CD14-positive monocyte (primary cell): ENCODE data around the gene LAMA3. TPM values are rescaled to one million over a fixed set of nuclear protein-coding genes. Genes with fewer than 3 reads are reported as not detected.

Experiments used
- DNase-seq, 3 donors: peaks; one replicate each; pipeline ENCODE4 v3.0.0-alpha.2; 2011 to 2022
- H2AFZ ChIP-seq: 2 replicates; pipeline ENCODE4 v1.6.0; 2012; ENCODE audit warnings: mild to moderate bottlenecking, low read depth, low read length, inconsistent platforms; ENCODE audit not compliant: insufficient read depth, poor library complexity, severe bottlenecking
- H3K27ac ChIP-seq, 2 donors: 1 replicate in 1 of 2; 2 replicates in 1 of 2; pipeline ENCODE4 v1.5.1; 2012 to 2013; ENCODE audit warnings: low read length in 2 of 2, control low read depth in 1 of 2, inconsistent platforms in 1 of 2, low read depth in 1 of 2, mild to moderate bottlenecking in 1 of 2
- H3K27me3 ChIP-seq, 2 donors: one replicate each; pipeline versions ENCODE4 v1.6.0 to v1.6.1; 2011 to 2013; ENCODE audit warnings: low read length in 2 of 2; ENCODE audit not compliant: control insufficient read depth in 2 of 2, insufficient read depth in 2 of 2
- H3K36me3 ChIP-seq, 2 donors: replicated peaks in 1 of 2; 1 replicate in 1 of 2; 2 replicates in 1 of 2; pipeline versions ENCODE4 v1.5.1 to v1.6.1; 2012 to 2013; ENCODE audit warnings: low read length in 2 of 2, control low read depth in 1 of 2, inconsistent platforms in 1 of 2, mild to moderate bottlenecking in 1 of 2; ENCODE audit not compliant: insufficient read depth in 2 of 2, control insufficient read depth in 1 of 2
- H3K4me1 ChIP-seq, 2 donors: 1 replicate in 1 of 2; 2 replicates in 1 of 2; pipeline versions ENCODE4 v1.5.1 to v1.6.1; 2012 to 2013; ENCODE audit warnings: low read length in 2 of 2, control low read depth in 1 of 2, inconsistent platforms in 1 of 2, mild to moderate bottlenecking in 1 of 2, moderate library complexity in 1 of 2; ENCODE audit not compliant: insufficient read depth in 2 of 2, control insufficient read depth in 1 of 2
- H3K4me2 ChIP-seq: replicated peaks from 2 replicates; pipeline ENCODE3; 2012; ENCODE audit warnings: low read length, moderate library complexity, mild to moderate bottlenecking; ENCODE audit not compliant: poor library complexity, severe bottlenecking; ENCODE audit errors: extremely low read depth
- H3K4me3 ChIP-seq, 3 experiments: fragments of 200-600 bp in 1 of 3; sonication (generic) in 1 of 3; replicated peaks in 1 of 3; 1 replicate in 2 of 3; 2 replicates in 1 of 3; pipeline ENCODE4 v1.5.1; 2011 to 2013; ENCODE audit warnings: low read length in 3 of 3, mild to moderate bottlenecking in 3 of 3, control low read depth in 2 of 3, low read depth in 2 of 3, inconsistent platforms in 1 of 3, moderate library complexity in 1 of 3
- H3K79me2 ChIP-seq: 2 replicates; pipeline ENCODE4 v1.6.0; 2012; ENCODE audit warnings: mild to moderate bottlenecking, control low read depth, inconsistent platforms, low read length, moderate library complexity; ENCODE audit not compliant: insufficient read depth
- H3K9ac ChIP-seq: 2 replicates; pipeline ENCODE4 v1.6.0; 2017; ENCODE audit warnings: low read length, mild to moderate bottlenecking; ENCODE audit not compliant: insufficient read depth, poor library complexity, severe bottlenecking
- H3K9me3 ChIP-seq, 2 donors: replicated peaks in 1 of 2; 1 replicate in 1 of 2; 2 replicates in 1 of 2; pipeline versions ENCODE4 v1.5.1 to v1.6.1; 2012 to 2013; ENCODE audit warnings: low read length in 2 of 2, control low read depth in 1 of 2; ENCODE audit not compliant: control insufficient read depth in 1 of 2, insufficient read depth in 1 of 2
- H4K20me1 ChIP-seq: 2 replicates; pipeline ENCODE4 v1.6.0; 2012; ENCODE audit warnings: mild to moderate bottlenecking, low read length, control low read depth, moderate library complexity; ENCODE audit not compliant: insufficient read depth
- H3K27ac Mint-ChIP-seq, 7 donors: one replicate each; pipeline ENCODE4 v1.8.0; 2020; ENCODE audit warnings: mild to moderate bottlenecking in 7 of 7, mixed read lengths in 7 of 7, moderate library complexity in 6 of 7, inconsistent platforms in 2 of 7
- H3K27me3 Mint-ChIP-seq, 3 donors: one replicate each; pipeline ENCODE4 v1.8.0; 2021 to 2022; ENCODE audit warnings: low read depth in 3 of 3, mild to moderate bottlenecking in 3 of 3, mixed read lengths in 3 of 3, moderate library complexity in 3 of 3, inconsistent platforms in 1 of 3
- H3K36me3 Mint-ChIP-seq, 2 donors: one replicate each; pipeline ENCODE4 v1.8.0; 2020; ENCODE audit warnings: mixed read lengths in 2 of 2, inconsistent platforms in 1 of 2, mild to moderate bottlenecking in 1 of 2
- H3K4me1 Mint-ChIP-seq: one replicate; pipeline ENCODE4 v1.8.0; 2020; ENCODE audit warnings: mild to moderate bottlenecking, mixed read lengths
- H3K4me3 Mint-ChIP-seq, 2 donors: one replicate each; pipeline ENCODE4 v1.8.0; 2020; ENCODE audit warnings: mild to moderate bottlenecking in 2 of 2, mixed read lengths in 2 of 2, moderate library complexity in 1 of 2
- H3K9me3 Mint-ChIP-seq, 7 donors: one replicate each; pipeline ENCODE4 v1.8.0; 2020 to 2022; ENCODE audit warnings: mixed read lengths in 7 of 7, mild to moderate bottlenecking in 6 of 7, moderate library complexity in 6 of 7, inconsistent platforms in 2 of 7
- whole genome bisulfite sequencing: methylation state at CpG from one replicate; pipeline ENCODE4 v1.1.5; 2013; ENCODE audit warnings: missing lambda C conversion rate; ENCODE audit not compliant: insufficient coverage; 5-methylcytosine and 5-hydroxymethylcytosine counted together
- intact Hi-C, 2 donors: fragments of 100-400 bp; cut with micrococcal nuclease; formaldehyde crosslinking; loops; one replicate each; pipeline versions ENCODE4 v1.15.0 to v1.15.1; 2023
- polyA plus RNA-seq, 3 donors: library from polyadenylated mRNA; depleted of rRNA in 1 of 3; unstranded in 2 of 3; stranded (reverse) in 1 of 3; fragments of 300-500 nt in 2 of 3; fragments of >200 nt in 1 of 3; fragmentation: Illumina TruSeq in 2 of 3; gene quantifications; 1 replicate in 2 of 3; 2 replicates in 1 of 3; pipeline ENCODE4 v1.2.3, GENCODE V29; 2012 to 2021
- TF ChIP-seq, protein P1 (sequence below): fragments of 200-600 bp; IDR thresholded peaks from one replicate; pipeline ENCODE4 v1.8.0; 2022; ENCODE audit warnings: antibody characterized with exemption, mild to moderate bottlenecking

The LAMA3 gene
- polyA plus RNA-seq, 3 donors = not detected

DNA sequence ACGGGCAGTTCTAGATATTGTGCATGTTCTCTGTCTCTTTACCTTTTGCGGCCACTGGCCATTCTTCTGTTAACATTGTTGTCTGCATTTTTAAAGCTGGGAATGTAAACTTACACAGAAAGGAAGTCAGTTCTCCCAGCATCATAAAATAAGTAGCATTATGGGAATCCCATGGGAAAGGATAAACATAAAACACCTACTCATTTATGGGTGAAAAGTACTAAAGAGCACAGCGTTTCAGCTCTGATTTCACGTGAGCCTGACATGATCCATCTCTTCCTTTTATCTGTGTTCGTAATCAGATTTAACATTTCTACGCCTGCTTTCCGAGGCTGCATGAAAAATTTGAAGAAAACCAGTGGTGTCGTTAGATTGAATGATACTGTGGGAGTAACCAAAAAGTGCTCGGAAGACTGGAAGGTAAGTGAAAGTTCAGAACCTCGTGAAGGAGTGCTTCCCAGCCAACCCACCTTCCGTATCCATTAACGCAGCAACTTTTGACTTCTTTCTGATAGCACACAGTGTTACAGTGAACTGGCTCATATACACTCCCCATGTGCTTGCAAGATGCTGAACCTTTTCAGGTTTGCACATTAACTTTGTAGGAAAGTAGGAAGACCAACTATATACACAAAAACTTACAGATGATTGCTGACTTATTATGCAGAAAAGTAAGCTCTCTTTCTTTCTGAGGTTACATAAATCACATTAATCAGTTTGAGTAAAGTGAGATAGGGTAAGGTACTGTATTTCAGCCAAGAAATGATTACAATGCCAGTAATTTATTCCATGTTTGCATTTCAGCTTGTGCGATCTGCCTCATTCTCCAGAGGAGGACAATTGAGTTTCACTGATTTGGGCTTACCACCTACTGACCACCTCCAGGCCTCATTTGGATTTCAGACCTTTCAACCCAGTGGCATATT, 238.8 kb downstream of the LAMA3 start:
- H3K36me3 Mint-ChIP-seq = no peaks in the 10 kb centered on the region
- no peaks in the 10 kb centered on the region for H3K27me3 ChIP-seq
- intact Hi-C loops = loop anchor here in 1 of 2 donors (10.0 kb wide), 1 partner anchor 123 kb away; no protein-coding TSS in a partner anchor
- H4K20me1 ChIP-seq = no peaks in the 10 kb centered on the region
- no peak overlapping the region for H3K4me3 Mint-ChIP-seq
- no peaks in the 10 kb centered on the region for H3K27me3 Mint-ChIP-seq
- no peak overlapping the region for H3K4me2 ChIP-seq
- H3K4me1 ChIP-seq = no peaks in the 10 kb centered on the region
- H3K27ac Mint-ChIP-seq = no peak overlapping the region
- H2AFZ ChIP-seq = no peak overlapping the region
- H3K4me1 Mint-ChIP-seq = no peaks in the 10 kb centered on the region
- no peaks in the 10 kb centered on the region for H3K79me2 ChIP-seq
- H3K36me3 ChIP-seq = no peaks in the 10 kb centered on the region
- TF ChIP-seq, protein P1, sequence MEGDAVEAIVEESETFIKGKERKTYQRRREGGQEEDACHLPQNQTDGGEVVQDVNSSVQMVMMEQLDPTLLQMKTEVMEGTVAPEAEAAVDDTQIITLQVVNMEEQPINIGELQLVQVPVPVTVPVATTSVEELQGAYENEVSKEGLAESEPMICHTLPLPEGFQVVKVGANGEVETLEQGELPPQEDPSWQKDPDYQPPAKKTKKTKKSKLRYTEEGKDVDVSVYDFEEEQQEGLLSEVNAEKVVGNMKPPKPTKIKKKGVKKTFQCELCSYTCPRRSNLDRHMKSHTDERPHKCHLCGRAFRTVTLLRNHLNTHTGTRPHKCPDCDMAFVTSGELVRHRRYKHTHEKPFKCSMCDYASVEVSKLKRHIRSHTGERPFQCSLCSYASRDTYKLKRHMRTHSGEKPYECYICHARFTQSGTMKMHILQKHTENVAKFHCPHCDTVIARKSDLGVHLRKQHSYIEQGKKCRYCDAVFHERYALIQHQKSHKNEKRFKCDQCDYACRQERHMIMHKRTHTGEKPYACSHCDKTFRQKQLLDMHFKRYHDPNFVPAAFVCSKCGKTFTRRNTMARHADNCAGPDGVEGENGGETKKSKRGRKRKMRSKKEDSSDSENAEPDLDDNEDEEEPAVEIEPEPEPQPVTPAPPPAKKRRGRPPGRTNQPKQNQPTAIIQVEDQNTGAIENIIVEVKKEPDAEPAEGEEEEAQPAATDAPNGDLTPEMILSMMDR = no peak
- peaks cover 0 to 2% (median 0%) of the 10 kb centered on the region in 7 donors for H3K9me3 Mint-ChIP-seq
- 96% methylated on average over 6 of the region's 13 CpGs for WGBS
- no peak overlapping the region for H3K27ac ChIP-seq
- no peaks in the 10 kb centered on the region for H3K9me3 ChIP-seq
- DNase-seq = no peak
- H3K4me3 ChIP-seq = no peak overlapping the region
- H3K9ac ChIP-seq = no peak overlapping the region

DNA sequence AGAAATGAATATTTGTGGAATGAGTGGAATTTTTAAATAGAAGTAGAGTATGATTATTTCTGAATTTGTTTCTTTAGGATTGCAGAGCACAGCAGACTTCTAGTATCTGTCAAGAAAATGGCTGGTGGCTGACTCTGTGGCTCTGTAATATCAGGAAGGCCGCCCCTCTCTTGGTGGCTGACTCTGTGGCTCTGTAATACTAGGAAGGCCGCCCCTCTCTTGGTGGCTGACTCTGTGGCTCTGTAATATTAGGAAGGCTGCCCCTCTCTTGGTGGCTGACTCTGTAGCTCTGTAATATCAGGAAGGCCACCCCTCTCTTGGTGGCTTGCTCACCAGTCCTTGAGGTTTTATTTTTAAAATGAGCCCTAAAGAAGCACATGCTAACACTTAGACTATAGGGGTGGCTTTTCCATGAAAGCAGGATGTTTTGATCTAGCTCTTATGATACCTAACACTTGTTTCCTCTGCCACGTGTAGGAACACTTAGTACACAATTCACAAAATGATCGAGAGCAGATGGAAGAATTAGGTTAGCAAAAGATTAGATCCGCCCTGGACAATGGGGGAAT, 240.2 kb downstream of the LAMA3 start:
- Histone ChIP-seq H3K9me3 (no peaks in the 10 kb centered on the region), H3K27ac (no peak overlapping the region), H3K9ac (no peak overlapping the region), H3K4me1 (no peaks in the 10 kb centered on the region), H3K4me2 (no peak overlapping the region), H2AFZ (no peak overlapping the region), H3K79me2 (no peaks in the 10 kb centered on the region), H3K4me3 (no peak overlapping the region), H3K27me3 (no peaks in the 10 kb centered on the region), H4K20me1 (no peaks in the 10 kb centered on the region), H3K36me3 (no peaks in the 10 kb centered on the region)
- intact Hi-C loops = loop anchor here in 1 of 2 donors (10.0 kb wide), 1 partner anchor 125 kb away; no protein-coding TSS in a partner anchor
- Mint-ChIP-seq H3K27me3 (peaks cover 0 to 2% (median 0%) of the 10 kb centered on the region in 3 donors), H3K4me3 (no peak overlapping the region), H3K36me3 (no peaks in the 10 kb centered on the region), H3K9me3 (no peaks in the 10 kb centered on the region), H3K27ac (no peak overlapping the region), H3K4me1 (no peaks in the 10 kb centered on the region)
- no peak for DNase-seq
- TF ChIP-seq, protein P1 = no peak
- WGBS = 100% methylated on average over 2 of the region's 5 CpGs
